Keratinocyte (primary cell): ENCODE results near the gene TRIM8. TPM values are rescaled to one million over a fixed set of nuclear protein-coding genes. Genes with fewer than 3 reads are reported as not detected.

Experiments
- DNase-seq: peaks from one replicate; pipeline ENCODE4 v3.0.0-alpha.2; 2011; ENCODE audit warnings: low read depth, missing footprints, low spot score
- FAIRE-seq: peaks from 2 replicates; lab custom pipeline; 2011; peaks lifted over from hg19 to GRCh38; lab: Jason Lieb, UNC
- H2AFZ ChIP-seq: 2 replicates; pipeline ENCODE4 v1.6.0; 2012; ENCODE audit warnings: low read length, control low read depth, inconsistent platforms; ENCODE audit not compliant: control insufficient read depth
- H3K27ac ChIP-seq: 2 replicates; pipeline ENCODE4 v1.5.1; 2011; ENCODE audit warnings: low read length; ENCODE audit not compliant: control insufficient read depth, insufficient read depth
- H3K27me3 ChIP-seq: 3 replicates; pipeline ENCODE4 v1.6.0; 2011; ENCODE audit warnings: low read length; ENCODE audit not compliant: control insufficient read depth, insufficient read depth; ENCODE audit errors: extremely low read depth
- H3K36me3 ChIP-seq, 2 experiments: 2 replicates in 1 of 2; 3 replicates in 1 of 2; pipeline ENCODE4 v1.5.1; 2011; ENCODE audit warnings: low read length in 2 of 2, mild to moderate bottlenecking in 1 of 2; ENCODE audit not compliant: control insufficient read depth in 2 of 2, insufficient read depth in 2 of 2; ENCODE audit errors: extremely low read depth in 1 of 2
- H3K4me1 ChIP-seq: 3 replicates; pipeline ENCODE4 v1.5.1; 2011; ENCODE audit warnings: low read length; ENCODE audit not compliant: control insufficient read depth, insufficient read depth; ENCODE audit errors: extremely low read depth
- H3K4me2 ChIP-seq: 3 replicates; pipeline ENCODE4 v1.6.0; 2011; ENCODE audit warnings: low read depth, low read length; ENCODE audit not compliant: control insufficient read depth, insufficient read depth; ENCODE audit errors: extremely low read depth
- H3K4me3 ChIP-seq, 3 experiments: fragments of 200-600 bp in 1 of 3; sonication (generic) in 1 of 3; 2 replicates in 2 of 3; 3 replicates in 1 of 3; pipeline ENCODE4 v1.5.1; 2011 to 2016; ENCODE audit warnings: low read length in 3 of 3, mild to moderate bottlenecking in 3 of 3, control low read depth in 2 of 3, inconsistent platforms in 1 of 3, low read depth in 1 of 3, mixed read lengths in 1 of 3, mixed run types in 1 of 3, moderate library complexity in 1 of 3; ENCODE audit not compliant: control insufficient read depth in 2 of 3, insufficient read depth in 2 of 3; ENCODE audit errors: extremely low read depth in 1 of 3
- H3K79me2 ChIP-seq: 2 replicates; pipeline ENCODE4 v1.6.0; 2012; ENCODE audit warnings: low read length; ENCODE audit not compliant: control insufficient read depth, insufficient read depth
- H3K9ac ChIP-seq: 3 replicates; pipeline ENCODE4 v1.6.0; 2011; ENCODE audit warnings: low read length; ENCODE audit not compliant: control insufficient read depth, insufficient read depth; ENCODE audit errors: extremely low read depth
- H3K9me1 ChIP-seq: 3 replicates; pipeline ENCODE4 v1.6.0; 2011; ENCODE audit warnings: low read length; ENCODE audit not compliant: control insufficient read depth, insufficient read depth; ENCODE audit errors: extremely low read depth
- H3K9me3 ChIP-seq: 2 replicates; pipeline ENCODE4 v1.5.1; 2012; ENCODE audit warnings: low read depth, low read length; ENCODE audit not compliant: control insufficient read depth
- H4K20me1 ChIP-seq: 3 replicates; pipeline ENCODE4 v1.6.0; 2011; ENCODE audit warnings: low read length; ENCODE audit not compliant: control insufficient read depth, insufficient read depth; ENCODE audit errors: extremely low read depth
- EZH2 ChIP-seq: IDR thresholded peaks from one replicate; pipeline ENCODE4 v1.6.1; 2012; ENCODE audit warnings: inconsistent platforms, mild to moderate bottlenecking, low read length, moderate library complexity
- dilution Hi-C: fragments of 300-500 bp; cut with MboI; formaldehyde crosslinking; loops from one replicate; pipeline ENCODE4 v1.7.0; 2020; ENCODE audit warnings: low sequenced_read_pairs; ENCODE audit not compliant: extremely low pct_ligation_motif_present
- polyA plus RNA-seq, 5 experiments: library from polyadenylated mRNA; depleted of rRNA in 3 of 5; stranded (reverse) in 3 of 5; stranded (forward) in 1 of 5; unstranded in 1 of 5; fragments of >200 nt; gene quantifications; 1 replicate in 1 of 5; 2 replicates in 3 of 5; 3 replicates in 1 of 5; pipeline versions ENCODE4 v1.2.1 to v1.2.3, GENCODE V29; 2011 to 2012; ENCODE audit warnings: missing spikeins in 2 of 5, low read depth in 1 of 5, low replicate concordance in 1 of 5
- TF ChIP-seq, protein P1 (sequence below), 3 experiments: IDR thresholded peaks in 1 of 3; conservative IDR thresholded peaks in 1 of 3; optimal IDR thresholded peaks in 1 of 3; 2 replicates in 2 of 3; 3 replicates in 1 of 3; pipeline versions ENCODE3 to v1.5.1; 2011; ENCODE audit warnings: low read length in 3 of 3, mild to moderate bottlenecking in 3 of 3, moderate library complexity in 2 of 3, control low read depth in 1 of 3, inconsistent platforms in 1 of 3; ENCODE audit not compliant: insufficient read depth in 2 of 3; ENCODE audit errors: extremely low read depth in 1 of 3

The TRIM8 gene
- polyA plus RNA-seq, 1 donor (not counting 4 experiments of a cell fraction or from before 2014, with no cell fraction given): 24.8 TPM

DNA sequence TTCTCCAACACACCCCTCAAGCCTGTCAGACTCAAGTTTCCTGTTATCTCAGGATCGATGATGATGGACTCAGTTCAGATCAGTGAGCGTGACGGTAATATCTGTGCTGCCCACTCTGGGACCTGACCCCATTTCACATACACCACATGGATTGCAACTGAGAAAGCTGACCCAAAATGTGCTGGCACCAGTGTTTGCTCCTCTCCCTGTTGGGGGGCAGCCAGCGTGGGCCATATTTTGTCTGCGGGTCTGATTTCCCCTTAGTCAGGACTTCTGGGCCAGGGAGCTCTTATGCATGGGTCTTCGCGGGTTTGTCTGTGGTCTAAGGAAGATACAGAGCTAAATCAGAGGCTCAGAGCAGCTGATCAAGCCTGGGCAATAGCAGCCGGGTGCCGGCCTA lies 42.6 kb upstream of the TRIM8 start:
- Histone ChIP-seq H3K27me3 (no peaks in the 10 kb centered on the region), H3K9ac (no peak overlapping the region), H3K9me1 (no peaks in the 10 kb centered on the region), H2AFZ (no peak overlapping the region), H3K4me2 (no peak overlapping the region), H3K9me3 (no peaks in the 10 kb centered on the region), H3K4me3 (no peak overlapping the region), H3K4me1 (peaks cover 23% of the 10 kb centered on the region), H3K27ac (no peak overlapping the region), H3K36me3 (peaks cover 10 to 15% of the 10 kb centered on the region in 2 experiments), H3K79me2 (no peaks in the 10 kb centered on the region), H4K20me1 (no peaks in the 10 kb centered on the region)
- dilution Hi-C loops: no loop called here
- DNase-seq (no peak), FAIRE-seq (no peak)
- TF ChIP-seq EZH2: no peak
- TF ChIP-seq, protein P1, sequence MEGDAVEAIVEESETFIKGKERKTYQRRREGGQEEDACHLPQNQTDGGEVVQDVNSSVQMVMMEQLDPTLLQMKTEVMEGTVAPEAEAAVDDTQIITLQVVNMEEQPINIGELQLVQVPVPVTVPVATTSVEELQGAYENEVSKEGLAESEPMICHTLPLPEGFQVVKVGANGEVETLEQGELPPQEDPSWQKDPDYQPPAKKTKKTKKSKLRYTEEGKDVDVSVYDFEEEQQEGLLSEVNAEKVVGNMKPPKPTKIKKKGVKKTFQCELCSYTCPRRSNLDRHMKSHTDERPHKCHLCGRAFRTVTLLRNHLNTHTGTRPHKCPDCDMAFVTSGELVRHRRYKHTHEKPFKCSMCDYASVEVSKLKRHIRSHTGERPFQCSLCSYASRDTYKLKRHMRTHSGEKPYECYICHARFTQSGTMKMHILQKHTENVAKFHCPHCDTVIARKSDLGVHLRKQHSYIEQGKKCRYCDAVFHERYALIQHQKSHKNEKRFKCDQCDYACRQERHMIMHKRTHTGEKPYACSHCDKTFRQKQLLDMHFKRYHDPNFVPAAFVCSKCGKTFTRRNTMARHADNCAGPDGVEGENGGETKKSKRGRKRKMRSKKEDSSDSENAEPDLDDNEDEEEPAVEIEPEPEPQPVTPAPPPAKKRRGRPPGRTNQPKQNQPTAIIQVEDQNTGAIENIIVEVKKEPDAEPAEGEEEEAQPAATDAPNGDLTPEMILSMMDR (optimal IDR thresholded peaks at IDR 0.05 in 1 of 3, IDR thresholded peaks at IDR 0.05 in 1 of 3, conservative IDR thresholded peaks at IDR 0.05 in 1 of 3; ENCODE audit: extremely low read depth in 1 of 3, insufficient read depth in 2 of 3, low read length in 3 of 3): no peak

DNA sequence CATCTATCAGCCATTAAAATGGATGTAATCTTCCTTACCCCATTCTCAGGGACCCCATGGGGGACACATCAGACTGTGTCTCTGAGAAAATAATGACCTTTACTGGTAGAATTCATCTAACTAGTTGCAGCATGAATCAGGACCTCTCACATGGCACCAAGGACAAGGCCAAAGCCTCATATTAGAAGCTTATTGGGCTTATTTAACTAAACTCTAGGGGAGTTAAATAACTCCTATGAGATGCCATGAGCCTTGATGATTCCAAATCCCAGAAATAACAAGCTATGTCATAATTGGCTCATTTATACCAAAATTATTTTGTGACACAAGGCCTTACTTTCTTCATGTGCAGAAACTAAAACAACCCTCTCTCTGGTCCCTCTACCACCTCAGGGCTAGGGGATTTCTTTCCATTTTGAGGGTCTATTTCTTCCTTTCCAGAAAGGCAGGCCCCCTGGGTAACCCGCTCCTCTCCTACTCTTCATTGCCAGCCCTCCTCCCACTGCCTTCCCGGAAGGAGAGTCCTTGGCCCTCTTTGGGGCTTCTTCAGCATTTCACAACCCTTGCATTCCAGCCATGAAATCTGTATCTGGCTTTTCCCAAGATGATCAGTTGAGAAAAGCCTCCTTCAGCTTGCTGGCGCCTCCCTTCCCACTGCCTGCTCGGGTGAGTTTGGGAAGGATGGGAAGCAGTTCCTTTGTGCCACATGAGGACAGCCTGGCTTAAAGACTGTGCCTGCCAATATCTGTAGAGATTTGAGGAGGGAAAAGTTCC lies 41.8 kb upstream of the TRIM8 start:
- Histone ChIP-seq H2AFZ (no peak overlapping the region), H3K9me1 (no peaks in the 10 kb centered on the region), H3K9me3 (no peaks in the 10 kb centered on the region), H3K79me2 (no peaks in the 10 kb centered on the region), H4K20me1 (no peaks in the 10 kb centered on the region), H3K27me3 (no peaks in the 10 kb centered on the region), H3K36me3 (peaks cover 7 to 14% of the 10 kb centered on the region in 2 experiments), H3K9ac (no peak overlapping the region), H3K4me3 (no peak overlapping the region), H3K4me1 (peaks cover 23% of the 10 kb centered on the region), H3K4me2 (no peak overlapping the region), H3K27ac (no peak overlapping the region)
- dilution Hi-C loops: no loop called here
- FAIRE-seq (no peak), DNase-seq (no peak)
- TF ChIP-seq EZH2: no peak
- TF ChIP-seq, protein P1 (optimal IDR thresholded peaks at IDR 0.05 in 1 of 3, IDR thresholded peaks at IDR 0.05 in 1 of 3, conservative IDR thresholded peaks at IDR 0.05 in 1 of 3; ENCODE audit: extremely low read depth in 1 of 3, insufficient read depth in 2 of 3, low read length in 3 of 3): no peak
